ENCODE measurements around the gene PLA2G5.
A peak's percentile ranks its signal among the peaks of the same experiment; 100 is the strongest.

Gene PLA2G5

DNA sequence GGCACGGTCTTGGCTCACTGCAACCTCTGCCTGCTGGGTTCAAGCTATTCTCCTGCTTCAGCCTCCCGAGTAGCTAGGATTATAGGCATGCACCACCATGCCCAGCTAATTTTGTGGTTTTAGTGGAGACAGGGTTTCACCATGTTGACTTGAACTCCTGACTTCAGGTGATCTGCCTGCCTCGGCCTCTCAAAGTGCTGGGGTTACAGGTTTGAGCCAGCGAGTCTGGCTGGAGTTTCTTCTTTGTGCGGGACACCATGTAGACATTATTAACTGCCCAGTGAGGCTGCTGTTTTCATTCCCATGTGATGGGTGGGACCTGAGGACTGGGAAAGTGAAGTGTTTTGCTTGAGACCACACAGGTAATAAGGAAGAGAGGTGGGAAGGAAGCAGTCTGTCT, 23.3 kb downstream of the PLA2G5 start:
- no peak for DNase-seq

DNA sequence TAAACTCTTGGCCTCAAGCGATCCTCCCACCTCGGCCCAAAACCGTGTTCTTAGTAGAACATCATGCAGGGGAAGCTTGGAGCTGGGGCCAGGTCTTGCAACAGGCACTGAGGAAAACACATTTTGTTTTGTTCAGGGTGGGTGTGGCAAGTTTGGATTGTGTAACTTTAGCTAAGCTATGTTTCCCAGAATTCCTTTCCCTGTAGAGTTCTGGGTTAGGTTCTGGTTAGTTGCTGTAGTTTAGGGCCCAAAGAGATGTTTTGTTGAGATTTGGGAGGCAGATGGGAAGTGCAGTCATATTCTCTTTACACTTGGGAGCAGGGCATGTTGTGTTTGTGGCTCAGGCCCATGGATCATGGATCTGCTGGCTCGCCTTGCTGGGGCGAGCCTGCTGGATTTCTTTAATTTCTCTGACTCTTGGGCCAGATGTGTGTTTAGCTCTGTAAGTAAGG, 24.0 kb downstream of the PLA2G5 start:
- DNase-seq, result no peak

DNA sequence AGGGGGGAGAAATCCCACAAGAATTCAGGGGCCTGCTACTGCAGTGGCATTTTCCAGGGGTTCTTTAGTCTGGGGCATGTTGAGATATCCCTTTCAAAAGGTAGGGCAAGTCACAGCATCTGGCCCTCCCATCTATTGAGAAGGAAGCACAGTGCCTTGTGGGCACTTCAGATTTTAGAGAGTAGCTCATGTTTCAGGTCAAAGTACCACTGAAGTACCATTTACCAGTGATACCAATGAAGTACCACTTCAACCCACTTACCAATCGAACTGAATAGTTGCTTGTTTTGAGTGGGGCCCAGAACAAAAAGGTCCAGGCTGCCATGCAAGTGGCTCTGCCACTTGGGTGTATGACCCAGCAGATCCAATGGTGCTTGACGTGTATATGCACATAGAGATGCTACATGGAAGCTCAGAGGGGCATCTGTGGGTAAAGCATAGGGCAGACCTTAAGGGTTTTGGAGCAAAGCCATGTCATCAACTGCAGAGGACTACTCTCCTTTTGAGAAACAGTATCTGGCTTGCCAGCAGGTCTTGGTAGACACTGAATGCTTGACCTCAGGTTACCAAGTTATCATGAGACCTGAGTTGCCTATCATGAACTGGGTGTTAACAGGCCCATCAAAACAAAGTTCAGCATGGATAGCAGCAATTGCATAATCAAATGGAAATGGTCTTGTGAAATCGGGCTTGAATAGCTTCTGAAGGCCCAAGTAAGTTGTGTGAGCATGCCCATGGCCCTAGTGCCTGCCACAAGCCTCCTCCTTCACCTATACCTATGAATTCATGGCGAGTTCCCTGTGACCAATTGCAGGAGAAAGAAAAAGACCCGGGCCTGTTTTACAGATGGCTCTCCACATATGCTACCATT, 25.8 kb downstream of the PLA2G5 start:
- DNase-seq, result no peak

GRCh38 chr1:20096840-20097447, 26.9 kb downstream of the PLA2G5 start:
- no peak for DNase-seq

DNA sequence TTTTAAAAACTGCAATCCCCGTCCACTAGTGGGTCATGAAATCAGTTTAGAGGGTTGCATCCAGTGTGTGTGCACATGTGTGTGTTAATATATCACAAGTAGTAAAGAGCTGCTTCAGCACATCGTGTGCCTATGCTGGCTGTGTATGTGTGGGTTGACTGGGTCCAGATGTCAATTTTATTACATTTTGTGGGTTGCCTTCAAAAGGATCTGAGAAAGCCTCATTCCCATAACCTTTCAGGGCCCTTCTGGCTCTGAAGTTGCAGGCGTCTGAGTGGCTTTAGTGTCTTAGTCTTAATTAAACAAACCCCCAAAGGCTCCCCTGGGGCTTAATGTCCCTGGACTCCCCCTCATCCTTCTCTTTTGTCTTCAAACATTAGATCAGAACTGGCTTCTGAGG, 29.5 kb downstream of the PLA2G5 start:
- no peak for DNase-seq

- DNase-seq, result peak; percentile 76
These were observed 30.8 kb downstream of the PLA2G5 start for GRCh38 chr1:20100632-20101355.

DNA sequence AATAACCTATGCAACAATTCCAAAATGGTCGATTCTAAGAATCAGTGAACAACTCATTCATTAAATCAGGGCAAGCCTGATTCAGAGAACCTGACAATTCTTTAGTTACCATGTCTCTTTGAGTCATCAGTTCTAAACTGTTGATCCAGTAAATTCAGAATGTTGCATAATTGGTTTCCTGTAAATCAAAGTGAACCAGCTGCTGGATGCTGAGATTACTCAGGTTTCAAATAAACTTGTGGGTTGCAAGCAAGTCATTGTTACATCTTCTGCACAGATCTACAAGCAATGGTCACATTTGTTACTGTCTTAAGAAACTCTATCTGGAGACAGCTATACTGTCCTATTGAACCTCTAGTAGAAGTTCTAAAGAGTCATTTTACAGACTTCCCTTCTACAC, 32.9 kb downstream of the PLA2G5 start:
- DNase-seq, result peak; percentile 83

- DNase-seq, result no peak
These were observed 35.9 kb downstream of the PLA2G5 start for GRCh38 chr1:20105856-20106255.

- no peak for DNase-seq
These were observed 37.4 kb downstream of the PLA2G5 start for GRCh38 chr1:20107351-20107750.

GRCh38 chr1:20107796-20108195, 37.8 kb downstream of the PLA2G5 start:
- DNase-seq, result no peak

GRCh38 chr1:20108366-20109123, 38.6 kb downstream of the PLA2G5 start:
- no peak for DNase-seq

DNA sequence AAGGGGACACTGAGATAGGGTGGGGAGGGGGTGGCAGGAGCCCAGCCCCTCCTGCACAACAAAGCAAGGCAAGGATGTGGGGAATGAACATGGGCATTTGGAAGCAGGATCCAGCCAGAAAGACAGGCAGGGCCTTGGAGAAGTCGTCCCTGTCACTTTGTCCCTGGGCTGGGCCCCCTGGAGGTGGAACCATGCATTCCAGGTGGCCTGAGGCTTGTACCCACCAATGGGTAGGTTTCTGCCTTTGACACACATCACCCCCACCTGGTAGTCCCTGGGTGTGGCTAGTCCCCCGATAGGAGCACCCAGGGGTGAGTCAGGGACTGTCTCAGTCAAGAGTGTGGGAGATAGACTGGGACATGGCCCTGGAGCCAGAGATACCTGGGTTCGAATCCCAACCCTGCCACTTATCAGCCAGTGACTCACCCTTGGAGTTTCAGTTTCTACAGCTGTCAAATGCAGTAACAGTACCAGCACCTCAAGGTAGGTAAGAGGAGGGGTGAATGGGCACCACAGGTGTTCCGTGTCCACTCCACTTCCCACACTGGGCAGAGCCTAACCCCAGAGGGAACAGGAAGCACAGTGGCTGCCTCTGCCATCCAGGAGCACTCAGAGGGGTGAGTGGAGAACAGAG, 39.3 kb downstream of the PLA2G5 start:
- peak; percentile 16 for DNase-seq

DNA sequence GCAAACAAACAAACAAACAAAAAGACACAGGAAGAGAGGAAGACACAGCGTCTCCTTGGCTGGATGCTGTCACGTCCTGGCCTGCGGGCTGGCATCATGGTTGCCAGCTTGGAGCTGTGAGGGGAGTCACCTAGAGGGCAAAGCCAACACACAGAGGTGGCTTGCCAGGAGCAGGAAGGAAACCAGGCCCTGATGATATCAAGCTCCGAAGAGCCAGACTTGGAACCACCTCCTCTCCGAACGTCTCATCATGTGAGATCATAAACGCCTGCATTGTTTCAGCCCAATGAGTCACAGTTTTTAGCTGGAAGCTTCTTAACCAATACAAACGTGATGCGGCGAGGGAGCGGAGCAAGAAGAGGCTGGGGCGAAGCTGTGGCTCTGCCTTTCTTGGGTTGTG, 40.7 kb downstream of the PLA2G5 start:
- no peak for DNase-seq

DNA sequence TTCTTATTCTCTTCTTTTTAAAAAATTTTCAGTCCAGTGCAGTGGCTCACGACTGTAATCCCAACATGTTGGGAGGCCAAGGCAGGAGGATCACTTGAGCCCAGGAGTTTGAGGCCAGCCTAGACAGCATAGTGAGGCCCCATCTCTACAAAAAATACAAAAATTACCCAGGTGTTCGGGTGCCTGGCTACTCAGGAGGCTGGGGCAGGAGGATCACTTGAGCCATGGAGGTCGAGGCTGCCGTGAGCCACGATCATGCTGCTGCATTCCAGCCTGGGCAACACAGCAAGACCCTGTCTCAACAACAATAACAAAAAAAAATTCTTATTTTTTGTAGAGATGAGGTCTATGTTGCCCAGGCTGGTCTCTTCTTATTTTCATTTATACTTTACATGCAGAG, 41.5 kb downstream of the PLA2G5 start:
- DNase-seq, result no peak

GRCh38 chr1:20112279-20113000, 42.4 kb downstream of the PLA2G5 start:
- DNase-seq, result no peak

DNA sequence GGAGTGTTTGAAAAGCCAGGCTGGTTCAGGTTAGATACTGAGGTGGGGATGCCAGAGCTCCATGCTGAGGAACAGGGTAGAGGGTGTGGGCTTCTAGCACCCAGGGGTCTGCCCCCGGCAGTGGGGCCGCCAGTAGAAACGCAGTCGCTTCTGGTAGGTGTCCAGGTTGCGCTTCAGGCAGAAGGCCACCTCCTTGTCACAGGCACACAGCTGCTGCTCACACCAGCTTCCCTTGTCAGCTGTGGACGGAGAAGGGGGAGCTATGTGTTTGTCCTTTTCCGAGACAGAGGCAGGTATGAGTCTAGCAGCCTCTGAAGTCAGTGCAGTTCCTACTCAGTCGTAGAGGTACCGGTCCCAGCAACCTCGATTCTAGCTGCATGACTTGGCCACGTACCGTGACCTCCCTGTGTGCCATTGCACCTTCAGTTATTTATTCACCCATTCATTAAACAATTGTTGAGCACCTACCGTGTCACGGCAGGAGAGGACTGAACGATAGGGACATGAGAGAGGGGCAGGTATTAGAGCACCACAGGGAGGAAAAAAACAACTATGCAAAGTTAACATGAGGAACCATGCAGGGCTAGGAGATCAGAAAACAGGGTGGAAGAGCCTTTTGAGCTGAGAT, 44.1 kb downstream of the PLA2G5 start:
- no peak for DNase-seq

DNA sequence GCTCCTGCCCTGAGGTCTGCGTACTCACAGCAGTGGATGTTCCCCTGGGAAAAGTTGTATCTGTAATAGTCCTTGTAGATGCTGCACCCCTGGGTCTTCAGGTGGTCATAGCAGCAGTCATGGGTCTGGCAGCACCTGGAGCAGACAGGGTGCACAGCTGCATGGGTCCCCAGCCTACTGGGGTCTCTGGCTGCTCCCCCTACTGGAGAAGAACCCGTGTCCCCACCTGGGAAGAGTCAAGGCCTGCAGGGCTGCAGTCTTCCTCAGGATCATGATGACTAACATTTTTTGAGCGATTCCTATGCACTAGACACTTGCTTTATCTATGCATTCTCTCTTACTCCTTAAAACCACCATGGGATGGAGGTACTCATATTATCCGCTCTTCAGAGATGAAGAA, 45.5 kb downstream of the PLA2G5 start:
- DNase-seq, result no peak

- no peak for DNase-seq
These were observed 45.9 kb downstream of the PLA2G5 start for GRCh38 chr1:20115916-20116315.

- DNase-seq, result no peak
These were observed 47.2 kb downstream of the PLA2G5 start for GRCh38 chr1:20117236-20117635.

DNA sequence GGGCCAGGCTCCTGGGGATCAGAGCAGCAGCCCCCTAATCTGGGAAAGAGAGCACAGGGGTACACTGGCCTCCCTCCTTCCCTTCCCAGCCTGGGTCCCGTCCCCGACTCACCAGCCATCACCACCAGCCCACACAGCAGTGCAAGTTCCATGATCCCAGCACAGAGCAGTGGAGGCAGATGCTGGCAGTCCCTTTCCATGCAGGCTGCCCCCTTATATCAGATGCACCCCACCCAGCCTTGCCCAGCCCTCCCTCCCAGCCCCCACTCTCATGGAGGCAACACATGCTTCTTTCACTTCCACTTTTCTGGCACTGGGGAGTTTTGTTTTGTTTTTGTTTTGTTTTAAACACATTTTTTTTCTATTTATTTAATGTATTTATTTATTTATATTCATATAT, 49.4 kb downstream of the PLA2G5 start, which contains the start of gene PLA2G2D:
Gene PLA2G2D, minus strand, starts transcription at position 190 of the 400 bp plus-strand sequence. Its CDS starts 38 bp downstream, at position 152.
- no peak for DNase-seq

GRCh38 chr1:20120796-20121195, 50.8 kb downstream of the PLA2G5 start:
- DNase-seq, result no peak

Measured in activated CD4-positive, alpha-beta T cell treated with anti-CD3 and anti-CD28 coated beads, Interleukin-10, Interleukin-2, amounts not matched to agents 100 ng/mL and 50 ng/mL, durations not matched to agents 16 hours and 8 hours (primary cell).